Colon (tissue), 2 donors: Measurements from ENCODE around the gene GRHL1.
"Not testable (repeated sequence)": the region's sequence is repeated elsewhere in the genome, so short reads cannot be mapped to it uniquely, and the experiment has no call there.

Experiments used
- FAIRE-seq: peaks from 2 replicates; lab custom pipeline; 2012; peaks lifted over from hg19 to GRCh38; lab: Jason Lieb, UNC
- donor health status: control.
- donor health status: control.

Gene GRHL1

GRCh38 chr2:9951522-9952285, at the start of gene GRHL1:
Gene GRHL1, plus strand, starts transcription at chr2:9951693. Its CDS starts 141 bp downstream, at chr2:9951834.
- no peak for FAIRE-seq

- FAIRE-seq, result no peak
Measured at GRCh38 chr2:9905413-9905812, 46.1 kb upstream of the GRHL1 start.

GRCh38 chr2:9907402-9907801, 44.1 kb upstream of the GRHL1 start:
- FAIRE-seq, result no peak

GRCh38 chr2:9908639-9909038, 42.9 kb upstream of the GRHL1 start:
- FAIRE-seq, result no peak

- no peak for FAIRE-seq
Measured at GRCh38 chr2:9909106-9909505, 42.4 kb upstream of the GRHL1 start.

- FAIRE-seq, result no peak
Measured at GRCh38 chr2:9910699-9911098, 40.8 kb upstream of the GRHL1 start.

GRCh38 chr2:9912468-9912867, 39.0 kb upstream of the GRHL1 start:
- FAIRE-seq, result no peak

GRCh38 chr2:9914384-9915065, 37.0 kb upstream of the GRHL1 start:
- FAIRE-seq, result no peak

- FAIRE-seq, result no peak
Measured at GRCh38 chr2:9918275-9918674, 33.2 kb upstream of the GRHL1 start.

- no peak for FAIRE-seq
Measured at GRCh38 chr2:9919512-9919911, 32.0 kb upstream of the GRHL1 start.

GRCh38 chr2:9927020-9927419, 24.5 kb upstream of the GRHL1 start:
- FAIRE-seq, result not testable (repeated sequence)

- no peak for FAIRE-seq
Measured at GRCh38 chr2:9937258-9937657, 14.2 kb upstream of the GRHL1 start.

GRCh38 chr2:9937968-9938367, 13.5 kb upstream of the GRHL1 start:
- no peak for FAIRE-seq

- no peak for FAIRE-seq
Measured at GRCh38 chr2:9939587-9940485, 11.7 kb upstream of the GRHL1 start.

GRCh38 chr2:9941196-9941995, 10.1 kb upstream of the GRHL1 start:
- FAIRE-seq, result no peak

GRCh38 chr2:9941996-9942390, 9.5 kb upstream of the GRHL1 start:
- FAIRE-seq, result no peak

GRCh38 chr2:9944330-9944758, 7.1 kb upstream of the GRHL1 start:
- no peak for FAIRE-seq

- no peak for FAIRE-seq
Measured at GRCh38 chr2:9945596-9945995, 5.9 kb upstream of the GRHL1 start.

GRCh38 chr2:9946076-9946475, 5.4 kb upstream of the GRHL1 start:
- no peak for FAIRE-seq

- no peak for FAIRE-seq
Measured at GRCh38 chr2:9946818-9947217, 4.7 kb upstream of the GRHL1 start.

GRCh38 chr2:9948721-9949120, 2.8 kb upstream of the GRHL1 start:
- FAIRE-seq, result no peak
